Fibroblast of skin of back (primary cell): ENCODE data around the gene SUV39H1.
A peak's percentile ranks its signal among the peaks of the same experiment; 100 is the strongest.

ENCODE experiments used
- DNase-seq: peaks from one replicate; pipeline ENCODE4 v3.0.0-alpha.2; 2013

The SUV39H1 gene

GRCh38 chrX:48715072-48715471 is 18.5 kb downstream of the SUV39H1 start:
- peak; percentile 72 for DNase-seq

GRCh38 chrX:48715876-48716502 is 19.5 kb downstream of the SUV39H1 start:
- DNase-seq = peak; percentile 15

- DNase-seq = no peak
Observed at GRCh38 chrX:48719958-48720357, 23.4 kb downstream of the SUV39H1 start.

- no peak for DNase-seq
Observed at GRCh38 chrX:48720577-48721250, 24.2 kb downstream of the SUV39H1 start.

GRCh38 chrX:48721916-48722315 is 25.4 kb downstream of the SUV39H1 start:
- DNase-seq = no peak

GRCh38 chrX:48726596-48726995 is 30.1 kb downstream of the SUV39H1 start:
- DNase-seq = no peak

GRCh38 chrX:48728653-48729052 is 32.1 kb downstream of the SUV39H1 start:
- no peak for DNase-seq

GRCh38 chrX:48736303-48736702 is 39.8 kb downstream of the SUV39H1 start:
- no peak for DNase-seq

- no peak for DNase-seq
Observed at GRCh38 chrX:48736878-48737212, 40.3 kb downstream of the SUV39H1 start.

GRCh38 chrX:48737213-48737938 is 40.8 kb downstream of the SUV39H1 start:
- peak; percentile 97 for DNase-seq

- DNase-seq = no peak
Observed at GRCh38 chrX:48737940-48738339, 41.4 kb downstream of the SUV39H1 start.

- no peak for DNase-seq
Observed at GRCh38 chrX:48741834-48742233, 45.3 kb downstream of the SUV39H1 start.

- DNase-seq = no peak
Observed at GRCh38 chrX:48745222-48745621, 48.7 kb downstream of the SUV39H1 start.

- DNase-seq = no peak
Observed at GRCh38 chrX:48747415-48748016, 51.0 kb downstream of the SUV39H1 start.

- no peak for DNase-seq
Observed at GRCh38 chrX:48749182-48749581, 52.6 kb downstream of the SUV39H1 start.

- DNase-seq = no peak
Observed at GRCh38 chrX:48751343-48751742, 54.8 kb downstream of the SUV39H1 start.

GRCh38 chrX:48752498-48752897 is 56.0 kb downstream of the SUV39H1 start:
- DNase-seq = no peak

GRCh38 chrX:48753708-48754228 is 57.2 kb downstream of the SUV39H1 start:
- DNase-seq = no peak

GRCh38 chrX:48754238-48754637 is 57.7 kb downstream of the SUV39H1 start:
- no peak for DNase-seq
